Vagina (tissue), 2 donors: ENCODE data around the gene PRKCE. TPM values are rescaled to one million over a fixed set of nuclear protein-coding genes. Genes with fewer than 3 reads are reported as not detected.

Experiments
- DNase-seq, 2 donors: peaks; one replicate each; pipeline ENCODE4 v3.0.0-alpha.2; 2017; ENCODE audit errors: extremely low spot score in 2 of 2
- H3K27ac ChIP-seq: fragments of 200-600 bp; sonication (generic); one replicate; pipeline ENCODE4 v1.5.1; 2019
- H3K27me3 ChIP-seq: fragments of 200-600 bp; sonication (generic); one replicate; pipeline ENCODE4 v1.5.1; 2019
- H3K36me3 ChIP-seq, 2 donors: fragments of 200-600 bp; sonication (generic); one replicate each; pipeline ENCODE4 v1.5.1; 2017 to 2019
- H3K4me1 ChIP-seq: fragments of 200-600 bp; sonication (generic); one replicate; pipeline ENCODE4 v1.5.1; 2019
- H3K4me3 ChIP-seq, 2 donors: fragments of 200-600 bp; sonication (generic); 1 replicate in 1 of 2; 2 replicates in 1 of 2; pipeline ENCODE4 v1.5.1; 2016 to 2019
- H3K9me3 ChIP-seq: fragments of 200-600 bp; sonication (generic); one replicate; pipeline ENCODE4 v1.5.1; 2019
- POLR2A ChIP-seq, 2 donors: fragments of 450-650 bp; IDR thresholded peaks; one replicate each; pipeline ENCODE4 v1.6.1; 2017; ENCODE audit warnings: antibody characterized with exemption in 2 of 2, mild to moderate bottlenecking in 2 of 2, moderate library complexity in 2 of 2
- POLR2AphosphoS5 ChIP-seq, 2 donors: sonication (generic); formaldehyde crosslinking; IDR thresholded peaks; one replicate each; pipeline ENCODE4 v1.9.0; 2017; ENCODE audit warnings: antibody characterized with exemption in 2 of 2, mild to moderate bottlenecking in 2 of 2, low read depth in 1 of 2; ENCODE audit not compliant: insufficient read depth in 1 of 2
- intact Hi-C: fragments of 100-400 bp; cut with DNase I; formaldehyde crosslinking; loops from one replicate; pipeline ENCODE4 v1.15.1; 2023
- total RNA-seq: library from RNA; depleted of rRNA; stranded (reverse); fragments of >200 nt; gene quantifications from one replicate; pipeline ENCODE4 v1.2.3, GENCODE V29; 2016
- TF ChIP-seq, protein P1 (sequence below), 3 experiments: fragments of 450-650 bp in 2 of 3; fragments of 200-600 bp in 1 of 3; sonication (generic) in 1 of 3; IDR thresholded peaks; one replicate each; pipeline ENCODE4 v1.5.1; 2017 to 2019; ENCODE audit warnings: antibody characterized with exemption in 3 of 3, mild to moderate bottlenecking in 2 of 3, moderate library complexity in 2 of 3

PRKCE gene
- total RNA-seq, 1 donor from 2014 or later: 11.8 TPM

DNA sequence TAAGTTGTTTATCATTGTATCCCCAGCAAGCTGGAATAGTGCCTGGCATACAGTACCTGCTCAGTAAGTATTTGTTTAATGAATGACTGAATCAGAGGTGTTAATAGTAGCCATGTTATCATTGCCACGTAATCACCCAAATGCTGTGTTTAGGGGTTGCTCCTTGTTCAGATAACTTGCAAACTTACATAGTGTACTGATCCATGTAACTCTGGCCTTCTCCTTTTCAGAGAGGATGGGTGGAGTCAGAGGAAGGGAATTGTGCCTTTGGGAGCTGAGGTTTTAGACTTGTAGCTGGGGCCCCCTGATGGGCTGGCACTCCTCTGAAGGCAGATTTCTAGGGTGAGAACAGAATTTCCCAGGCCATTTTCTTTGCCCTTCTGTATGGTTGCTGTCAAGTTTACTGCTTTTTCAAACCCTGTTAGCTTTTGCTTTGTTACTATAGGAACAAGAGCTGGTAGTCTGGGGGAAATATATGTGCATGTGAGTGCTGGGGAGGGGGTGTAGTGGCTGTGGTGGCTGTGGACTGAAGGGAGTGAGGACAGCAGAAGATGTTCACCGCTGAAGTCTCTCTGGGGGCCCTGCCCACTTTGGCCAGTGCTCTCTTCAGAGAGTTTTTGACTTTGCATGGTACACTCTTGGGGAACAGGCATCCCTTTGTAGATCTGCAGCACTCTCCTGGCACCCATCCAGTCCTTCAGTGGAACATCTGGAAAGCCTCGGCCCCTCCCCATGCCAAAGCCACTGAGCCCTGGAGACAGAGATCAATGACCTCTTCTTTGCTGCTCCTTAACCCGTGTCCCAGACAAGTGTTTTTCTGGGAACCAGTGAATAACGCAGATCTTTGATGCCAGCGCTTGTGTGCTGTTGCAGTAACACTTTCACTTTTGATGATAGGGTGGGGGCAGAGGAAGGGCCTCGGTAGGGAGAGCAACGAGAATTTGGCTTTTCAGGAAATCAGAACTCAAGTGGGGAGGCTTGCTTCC lies 209.0 kb downstream of the PRKCE start:
- Histone ChIP-seq H3K4me3 (peak overlapping the region; percentile 24 to 31), H3K4me1 (peaks cover 19% of the 10 kb centered on the region), H3K9me3 (no peaks in the 10 kb centered on the region), H3K36me3 (no peaks in the 10 kb centered on the region), H3K27ac (peak overlapping the region; percentile 45), H3K27me3 (no peaks in the 10 kb centered on the region)
- DNase-seq: no peak
- TF ChIP-seq POLR2AphosphoS5 (IDR thresholded peaks at IDR 0.05; ENCODE audit: insufficient read depth in 1 of 2, low read depth in 1 of 2) (no peak), POLR2A (IDR thresholded peaks at IDR 0.05) (no peak)
- TF ChIP-seq, protein P1, sequence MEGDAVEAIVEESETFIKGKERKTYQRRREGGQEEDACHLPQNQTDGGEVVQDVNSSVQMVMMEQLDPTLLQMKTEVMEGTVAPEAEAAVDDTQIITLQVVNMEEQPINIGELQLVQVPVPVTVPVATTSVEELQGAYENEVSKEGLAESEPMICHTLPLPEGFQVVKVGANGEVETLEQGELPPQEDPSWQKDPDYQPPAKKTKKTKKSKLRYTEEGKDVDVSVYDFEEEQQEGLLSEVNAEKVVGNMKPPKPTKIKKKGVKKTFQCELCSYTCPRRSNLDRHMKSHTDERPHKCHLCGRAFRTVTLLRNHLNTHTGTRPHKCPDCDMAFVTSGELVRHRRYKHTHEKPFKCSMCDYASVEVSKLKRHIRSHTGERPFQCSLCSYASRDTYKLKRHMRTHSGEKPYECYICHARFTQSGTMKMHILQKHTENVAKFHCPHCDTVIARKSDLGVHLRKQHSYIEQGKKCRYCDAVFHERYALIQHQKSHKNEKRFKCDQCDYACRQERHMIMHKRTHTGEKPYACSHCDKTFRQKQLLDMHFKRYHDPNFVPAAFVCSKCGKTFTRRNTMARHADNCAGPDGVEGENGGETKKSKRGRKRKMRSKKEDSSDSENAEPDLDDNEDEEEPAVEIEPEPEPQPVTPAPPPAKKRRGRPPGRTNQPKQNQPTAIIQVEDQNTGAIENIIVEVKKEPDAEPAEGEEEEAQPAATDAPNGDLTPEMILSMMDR (IDR thresholded peaks at IDR 0.05): no peak
- intact Hi-C loops: no loop called here

DNA sequence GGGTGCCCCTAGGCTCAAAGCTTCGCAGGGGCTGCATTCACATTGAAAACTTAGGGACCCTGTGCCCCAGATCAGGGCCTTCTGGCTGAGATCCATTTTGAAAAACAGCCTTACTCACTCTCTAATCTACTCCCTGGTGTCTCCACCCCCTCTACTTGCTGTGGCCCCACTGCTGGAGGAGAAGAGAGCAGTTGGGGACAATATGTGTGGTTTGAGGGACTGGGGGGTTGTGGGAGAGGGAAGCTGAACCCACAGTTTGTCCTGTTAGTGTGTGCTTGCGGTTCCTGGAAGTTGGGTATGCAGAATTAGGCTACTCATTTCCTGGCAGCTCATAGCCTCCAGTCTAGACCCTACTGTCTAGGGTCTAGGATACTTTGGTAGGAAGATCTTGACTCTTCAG lies 211.4 kb downstream of the PRKCE start:
- no peaks in the 10 kb centered on the region for H3K36me3 ChIP-seq
- H3K4me1 ChIP-seq: peaks cover 19% of the 10 kb centered on the region
- no peak overlapping the region for H3K27ac ChIP-seq
- no peak for DNase-seq
- H3K27me3 ChIP-seq: no peaks in the 10 kb centered on the region
- no peaks in the 10 kb centered on the region for H3K9me3 ChIP-seq
- intact Hi-C loops: no loop called here
- no peak for TF ChIP-seq POLR2A (IDR thresholded peaks at IDR 0.05)
- TF ChIP-seq POLR2AphosphoS5 (IDR thresholded peaks at IDR 0.05; ENCODE audit: insufficient read depth in 1 of 2, low read depth in 1 of 2): no peak
- TF ChIP-seq, protein P1 (IDR thresholded peaks at IDR 0.05): no peak
- no peak overlapping the region for H3K4me3 ChIP-seq

DNA sequence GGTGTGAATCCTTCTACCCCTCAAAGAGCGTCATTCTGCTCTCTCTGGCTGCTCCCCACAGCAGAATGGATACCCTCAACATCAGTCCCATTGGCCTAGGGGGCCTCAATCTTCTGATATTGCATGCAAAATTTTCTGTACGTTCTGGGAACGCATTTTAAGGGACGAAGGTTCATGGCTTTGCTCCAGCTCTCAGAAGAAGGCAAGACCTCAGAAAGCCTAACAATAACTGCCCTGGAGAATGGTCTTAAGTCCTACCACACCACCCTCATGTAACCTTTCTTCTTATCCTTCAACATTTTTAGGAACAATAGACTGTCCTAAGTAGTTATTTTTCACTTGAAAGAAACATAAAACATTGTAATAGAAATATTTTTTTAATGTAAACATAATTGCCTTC lies 212.6 kb downstream of the PRKCE start:
- H3K4me1 ChIP-seq: peaks cover 19% of the 10 kb centered on the region
- H3K36me3 ChIP-seq: no peaks in the 10 kb centered on the region
- H3K4me3 ChIP-seq: no peak overlapping the region
- no peak for DNase-seq
- no peak overlapping the region for H3K27ac ChIP-seq
- H3K27me3 ChIP-seq: no peaks in the 10 kb centered on the region
- TF ChIP-seq POLR2AphosphoS5 (IDR thresholded peaks at IDR 0.05; ENCODE audit: insufficient read depth in 1 of 2, low read depth in 1 of 2): no peak
- no peak for TF ChIP-seq POLR2A (IDR thresholded peaks at IDR 0.05)
- TF ChIP-seq, protein P1 (IDR thresholded peaks at IDR 0.05): no peak
- H3K9me3 ChIP-seq: no peaks in the 10 kb centered on the region
- intact Hi-C loops: no loop called here

- Histone ChIP-seq H3K9me3 (no peaks in the 10 kb centered on the region), H3K27ac (no peak overlapping the region), H3K36me3 (no peaks in the 10 kb centered on the region), H3K27me3 (no peaks in the 10 kb centered on the region), H3K4me1 (no peaks in the 10 kb centered on the region), H3K4me3 (no peak overlapping the region)
- no peak for DNase-seq
- TF ChIP-seq, protein P1 (IDR thresholded peaks at IDR 0.05): no peak
- TF ChIP-seq POLR2A (IDR thresholded peaks at IDR 0.05) (no peak), POLR2AphosphoS5 (IDR thresholded peaks at IDR 0.05; ENCODE audit: insufficient read depth in 1 of 2, low read depth in 1 of 2) (no peak)
- intact Hi-C loops: no loop called here
These were observed 215.9 kb downstream of the PRKCE start for GRCh38 chr2:45867349-45867748.

DNA sequence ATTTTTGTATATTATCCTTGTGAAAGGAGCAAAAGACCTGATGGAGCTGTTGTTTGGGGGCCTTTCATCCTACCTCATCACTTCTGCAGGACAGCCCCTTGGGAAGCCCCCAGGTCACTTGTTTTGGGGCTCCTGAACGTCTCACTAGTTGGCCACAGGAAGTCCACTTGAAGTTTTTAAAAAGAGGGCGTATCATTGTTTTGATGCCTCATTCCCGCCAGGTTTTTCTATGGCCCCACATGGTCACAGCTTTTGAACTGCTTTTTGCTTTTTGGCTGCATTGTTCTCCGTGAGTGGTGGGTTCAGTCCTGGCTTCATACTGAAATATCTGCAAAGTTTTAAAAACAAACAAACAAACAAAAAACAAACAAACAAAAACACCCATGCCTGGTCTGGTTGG lies 216.3 kb downstream of the PRKCE start:
- Histone ChIP-seq H3K9me3 (no peaks in the 10 kb centered on the region), H3K27me3 (no peaks in the 10 kb centered on the region), H3K27ac (no peak overlapping the region), H3K4me3 (no peak overlapping the region), H3K4me1 (no peaks in the 10 kb centered on the region), H3K36me3 (no peaks in the 10 kb centered on the region)
- TF ChIP-seq POLR2A (IDR thresholded peaks at IDR 0.05) (no peak), POLR2AphosphoS5 (IDR thresholded peaks at IDR 0.05; ENCODE audit: insufficient read depth in 1 of 2, low read depth in 1 of 2) (no peak)
- TF ChIP-seq, protein P1 (IDR thresholded peaks at IDR 0.05): no peak
- intact Hi-C loops: no loop called here
- no peak for DNase-seq
